ENCODE measurements around the gene NT5DC1. TPM values are rescaled to one million over a fixed set of nuclear protein-coding genes. Genes with fewer than 3 reads are reported as not detected.

NT5DC1 gene
- total and polyA plus RNA-seq, 9 donors: 5.1 to 33.9 (median 27.0) TPM

DNA sequence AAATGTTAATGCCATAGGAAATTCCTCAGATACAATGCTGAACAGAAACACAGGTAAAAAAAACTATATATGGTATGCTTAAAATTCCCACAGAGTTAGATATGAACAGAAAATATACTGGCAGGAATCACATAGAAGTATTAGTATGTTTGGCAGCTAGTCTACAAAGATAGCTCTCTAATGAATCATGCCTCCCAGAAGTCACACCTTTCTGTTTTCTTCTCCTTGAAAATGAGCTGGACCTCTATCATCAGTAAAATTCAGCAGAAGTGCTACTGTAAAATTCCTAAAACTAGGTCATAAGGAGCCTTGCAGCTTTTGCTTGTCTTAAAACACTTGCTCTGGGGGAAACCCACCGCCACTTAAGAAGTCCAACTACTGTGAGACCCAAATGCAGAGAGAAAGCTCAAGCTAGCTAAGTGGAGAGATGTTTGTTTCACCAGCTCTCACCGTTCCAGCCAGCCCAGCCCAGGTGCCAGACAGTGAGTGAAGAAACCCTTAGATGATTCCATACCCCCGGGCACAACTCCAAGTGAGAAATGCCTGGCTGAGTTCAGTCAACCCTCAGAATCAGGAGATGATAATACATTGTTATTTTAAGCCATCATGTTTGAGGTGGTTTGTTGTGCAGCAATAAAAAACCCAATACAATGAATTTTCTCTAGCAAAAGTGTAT, 110.2 kb downstream of the NT5DC1 start:
- TF ChIP-seq POLR2A (IDR thresholded peaks at IDR 0.05) (no peak), EP300 (IDR thresholded peaks at IDR 0.05) (no peak)
- TF ChIP-seq, protein P1, sequence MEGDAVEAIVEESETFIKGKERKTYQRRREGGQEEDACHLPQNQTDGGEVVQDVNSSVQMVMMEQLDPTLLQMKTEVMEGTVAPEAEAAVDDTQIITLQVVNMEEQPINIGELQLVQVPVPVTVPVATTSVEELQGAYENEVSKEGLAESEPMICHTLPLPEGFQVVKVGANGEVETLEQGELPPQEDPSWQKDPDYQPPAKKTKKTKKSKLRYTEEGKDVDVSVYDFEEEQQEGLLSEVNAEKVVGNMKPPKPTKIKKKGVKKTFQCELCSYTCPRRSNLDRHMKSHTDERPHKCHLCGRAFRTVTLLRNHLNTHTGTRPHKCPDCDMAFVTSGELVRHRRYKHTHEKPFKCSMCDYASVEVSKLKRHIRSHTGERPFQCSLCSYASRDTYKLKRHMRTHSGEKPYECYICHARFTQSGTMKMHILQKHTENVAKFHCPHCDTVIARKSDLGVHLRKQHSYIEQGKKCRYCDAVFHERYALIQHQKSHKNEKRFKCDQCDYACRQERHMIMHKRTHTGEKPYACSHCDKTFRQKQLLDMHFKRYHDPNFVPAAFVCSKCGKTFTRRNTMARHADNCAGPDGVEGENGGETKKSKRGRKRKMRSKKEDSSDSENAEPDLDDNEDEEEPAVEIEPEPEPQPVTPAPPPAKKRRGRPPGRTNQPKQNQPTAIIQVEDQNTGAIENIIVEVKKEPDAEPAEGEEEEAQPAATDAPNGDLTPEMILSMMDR (IDR thresholded peaks at IDR 0.05): no peak
- no peak for DNase-seq
- intact Hi-C loops (cut with DNase I): no loop called here
- H3K36me3 ChIP-seq: no peaks in the 10 kb centered on the region
- H3K27ac ChIP-seq: no peak overlapping the region
- no peaks in the 10 kb centered on the region for H3K4me1 ChIP-seq (ENCODE audit: insufficient read depth)
- no peaks in the 10 kb centered on the region for H3K27me3 ChIP-seq
- no peaks in the 10 kb centered on the region for H3K9me3 ChIP-seq
- no peak overlapping the region for H3K4me3 ChIP-seq
- 42 to 70% (median 48%) methylated on average over 3 of the region's 3 CpGs for WGBS, 3 donors

GRCh38 chr6:116214681-116215080, 114.0 kb downstream of the NT5DC1 start:
- Histone ChIP-seq H3K27ac (no peak overlapping the region), H3K4me1 (ENCODE audit: insufficient read depth) (no peaks in the 10 kb centered on the region), H3K27me3 (no peaks in the 10 kb centered on the region), H3K36me3 (no peaks in the 10 kb centered on the region), H3K9me3 (no peaks in the 10 kb centered on the region), H3K4me3 (no peak overlapping the region)
- intact Hi-C loops (cut with DNase I): no loop called here
- WGBS, 3 donors: 84 to 97% (median 88%) methylated on average over 1 of the region's 1 CpG
- DNase-seq: no peak
- TF ChIP-seq EP300 (IDR thresholded peaks at IDR 0.05): no peak
- TF ChIP-seq, protein P1 (IDR thresholded peaks at IDR 0.05): no peak
- TF ChIP-seq POLR2A (IDR thresholded peaks at IDR 0.05): no peak

DNA sequence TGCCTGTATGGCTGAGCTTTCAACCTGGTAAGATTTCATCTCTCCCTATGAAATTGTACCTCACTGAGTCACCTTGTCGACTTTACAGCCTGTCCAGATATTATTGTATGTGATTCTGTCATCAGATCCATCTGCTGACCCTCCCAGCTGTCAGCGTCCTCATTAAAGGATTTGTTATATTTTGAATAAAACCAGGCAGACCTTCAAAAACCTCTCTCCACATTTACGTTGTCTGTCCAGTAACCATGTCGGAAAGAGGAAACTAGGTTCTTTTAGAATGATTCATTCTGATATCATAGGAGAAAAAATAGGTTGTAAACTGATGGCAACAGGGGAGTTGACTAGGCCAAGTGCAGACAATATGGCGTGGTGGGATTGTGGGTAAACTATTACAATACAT, 114.8 kb downstream of the NT5DC1 start:
- Histone ChIP-seq H3K4me3 (no peak overlapping the region), H3K27me3 (no peaks in the 10 kb centered on the region), H3K27ac (no peak overlapping the region), H3K9me3 (no peaks in the 10 kb centered on the region), H3K36me3 (no peaks in the 10 kb centered on the region), H3K4me1 (ENCODE audit: insufficient read depth) (no peaks in the 10 kb centered on the region)
- intact Hi-C loops (cut with DNase I): no loop called here
- no peak for DNase-seq
- 91 to 94% (median 94%) methylated on average over 5 of the region's 5 CpGs for WGBS, 3 donors
- TF ChIP-seq POLR2A (IDR thresholded peaks at IDR 0.05) (no peak), EP300 (IDR thresholded peaks at IDR 0.05) (no peak)
- TF ChIP-seq, protein P1 (IDR thresholded peaks at IDR 0.05): no peak

DNA sequence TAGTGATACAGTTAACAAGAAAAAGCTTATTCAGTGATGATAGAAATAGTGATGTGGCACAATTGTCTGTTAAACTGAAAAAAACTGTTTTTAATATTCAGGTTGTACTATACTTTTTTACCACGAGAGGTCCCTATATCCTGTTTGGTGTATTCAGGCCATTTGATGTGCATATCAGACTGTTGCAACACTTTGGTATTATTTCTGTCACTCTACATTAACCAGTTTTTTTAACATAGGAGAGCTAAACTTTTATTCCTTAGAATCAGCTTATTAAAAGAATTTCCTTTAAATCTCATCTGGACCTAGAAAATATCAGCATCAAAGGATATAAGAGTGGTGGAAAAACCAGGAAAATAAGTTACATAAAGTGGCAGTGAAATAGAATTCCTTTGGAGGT, 116.4 kb downstream of the NT5DC1 start:
- Histone ChIP-seq H3K27ac (no peak overlapping the region), H3K4me1 (ENCODE audit: insufficient read depth) (no peaks in the 10 kb centered on the region), H3K9me3 (no peaks in the 10 kb centered on the region), H3K4me3 (no peak overlapping the region), H3K27me3 (no peaks in the 10 kb centered on the region), H3K36me3 (no peaks in the 10 kb centered on the region)
- no peak for DNase-seq
- WGBS, 3 donors: 3 to 6% (median 3%) methylated on average over 1 of the region's 1 CpG
- no peak for TF ChIP-seq EP300 (IDR thresholded peaks at IDR 0.05)
- TF ChIP-seq, protein P1 (IDR thresholded peaks at IDR 0.05): peak; percentile 42 to 58 (median 47)
- no peak for TF ChIP-seq POLR2A (IDR thresholded peaks at IDR 0.05)
- intact Hi-C loops (cut with DNase I): no loop called here
